ENCODE results near the gene CEP126.
"Not testable (repeated sequence)": the region's sequence is repeated elsewhere in the genome, so short reads cannot be mapped to it uniquely, and the experiment has no call there.

CEP126 gene

DNA sequence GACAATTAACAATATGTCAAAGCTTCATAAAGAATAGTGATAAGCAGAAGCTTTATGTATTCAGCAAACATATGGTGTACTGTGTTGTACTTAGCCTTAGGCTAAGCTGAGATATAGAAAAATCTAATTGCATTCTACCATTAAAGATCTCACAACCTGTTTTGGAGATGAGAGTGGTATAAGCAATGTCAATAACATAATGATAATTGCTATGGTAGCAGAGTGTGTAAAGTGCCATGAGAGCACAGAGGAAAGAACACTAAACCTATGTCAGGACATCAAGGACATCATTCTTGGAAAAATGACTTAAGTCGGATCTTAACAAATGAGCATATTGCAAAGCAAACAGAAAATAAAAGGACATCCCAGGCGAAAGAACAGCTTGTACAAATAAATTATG lies 30.1 kb downstream of the CEP126 start:
- H3K36me3 ChIP-seq = no peaks in the 10 kb centered on the region; the same call in 1 of the 2 replicates
- no peaks in the 10 kb centered on the region for H3K4me1 ChIP-seq
- H3K4me3 ChIP-seq (ENCODE audit: low read depth, low read length) = no peak overlapping the region
- no peaks in the 10 kb centered on the region for H3K27me3 ChIP-seq
- TF ChIP-seq, protein P1, sequence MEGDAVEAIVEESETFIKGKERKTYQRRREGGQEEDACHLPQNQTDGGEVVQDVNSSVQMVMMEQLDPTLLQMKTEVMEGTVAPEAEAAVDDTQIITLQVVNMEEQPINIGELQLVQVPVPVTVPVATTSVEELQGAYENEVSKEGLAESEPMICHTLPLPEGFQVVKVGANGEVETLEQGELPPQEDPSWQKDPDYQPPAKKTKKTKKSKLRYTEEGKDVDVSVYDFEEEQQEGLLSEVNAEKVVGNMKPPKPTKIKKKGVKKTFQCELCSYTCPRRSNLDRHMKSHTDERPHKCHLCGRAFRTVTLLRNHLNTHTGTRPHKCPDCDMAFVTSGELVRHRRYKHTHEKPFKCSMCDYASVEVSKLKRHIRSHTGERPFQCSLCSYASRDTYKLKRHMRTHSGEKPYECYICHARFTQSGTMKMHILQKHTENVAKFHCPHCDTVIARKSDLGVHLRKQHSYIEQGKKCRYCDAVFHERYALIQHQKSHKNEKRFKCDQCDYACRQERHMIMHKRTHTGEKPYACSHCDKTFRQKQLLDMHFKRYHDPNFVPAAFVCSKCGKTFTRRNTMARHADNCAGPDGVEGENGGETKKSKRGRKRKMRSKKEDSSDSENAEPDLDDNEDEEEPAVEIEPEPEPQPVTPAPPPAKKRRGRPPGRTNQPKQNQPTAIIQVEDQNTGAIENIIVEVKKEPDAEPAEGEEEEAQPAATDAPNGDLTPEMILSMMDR (IDR thresholded peaks at IDR 0.05; ENCODE audit: low read depth, low read length) = no peak
- no peak for DNase-seq
- no peaks in the 10 kb centered on the region for H3K9me3 ChIP-seq

DNA sequence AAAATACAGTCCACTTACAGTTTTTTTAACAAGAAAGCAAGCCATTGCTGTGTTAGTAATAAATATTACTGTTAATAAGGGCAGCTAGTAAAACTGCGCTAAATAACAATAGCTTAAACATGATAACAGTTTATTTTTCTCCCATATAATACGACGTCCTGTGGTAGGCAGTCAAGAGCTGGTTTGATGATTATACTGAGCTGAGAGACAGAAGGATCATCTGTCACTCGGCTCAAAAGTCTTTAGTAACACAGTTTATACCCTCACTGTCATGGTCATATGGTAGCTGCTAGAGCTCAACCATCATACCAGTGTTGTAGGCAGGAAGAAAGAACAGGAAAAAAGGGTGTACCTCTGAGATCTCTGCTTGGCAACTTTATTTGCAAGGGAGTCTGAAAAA lies 30.6 kb downstream of the CEP126 start:
- no peak for DNase-seq
- Histone ChIP-seq H3K9me3 (no peaks in the 10 kb centered on the region), H3K36me3 (no peaks in the 10 kb centered on the region; the same call in 1 of the 2 replicates), H3K4me3 (ENCODE audit: low read depth, low read length) (no peak overlapping the region), H3K4me1 (no peaks in the 10 kb centered on the region), H3K27me3 (no peaks in the 10 kb centered on the region)
- TF ChIP-seq, protein P1 (IDR thresholded peaks at IDR 0.05; ENCODE audit: low read depth, low read length) = no peak

DNA sequence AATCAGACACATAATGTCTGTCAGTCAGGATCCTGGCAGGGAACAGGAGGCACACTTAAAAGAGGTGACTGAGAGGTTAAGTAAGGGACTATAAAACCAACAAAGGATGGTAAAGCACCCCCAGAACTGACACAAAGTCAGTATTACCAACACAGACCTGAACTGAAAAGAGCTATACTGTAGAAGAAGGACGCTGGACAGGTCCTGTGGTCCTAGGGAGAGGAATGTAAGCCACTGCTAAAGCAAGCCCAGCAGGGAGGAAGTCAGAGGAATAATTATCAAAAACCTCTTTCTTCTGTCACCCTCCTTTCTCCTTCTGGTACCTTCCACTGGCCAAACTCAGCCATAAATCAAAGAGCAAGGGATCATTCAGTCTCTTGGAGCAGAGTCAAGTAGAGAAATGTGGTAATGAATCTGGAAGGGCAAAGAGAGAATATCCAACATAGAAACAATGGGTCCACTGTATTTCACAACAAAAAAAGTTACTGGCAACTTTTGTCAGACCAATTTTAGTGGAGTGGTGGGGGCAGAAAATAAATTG lies 34.9 kb downstream of the CEP126 start:
- no peaks in the 10 kb centered on the region; the same call in 1 of the 2 replicates for H3K36me3 ChIP-seq
- H3K4me3 ChIP-seq (ENCODE audit: low read depth, low read length) = no peak overlapping the region
- H3K27me3 ChIP-seq = no peaks in the 10 kb centered on the region
- TF ChIP-seq, protein P1 (IDR thresholded peaks at IDR 0.05; ENCODE audit: low read depth, low read length) = no peak
- H3K9me3 ChIP-seq = no peaks in the 10 kb centered on the region
- no peaks in the 10 kb centered on the region for H3K4me1 ChIP-seq
- no peak for DNase-seq

DNA sequence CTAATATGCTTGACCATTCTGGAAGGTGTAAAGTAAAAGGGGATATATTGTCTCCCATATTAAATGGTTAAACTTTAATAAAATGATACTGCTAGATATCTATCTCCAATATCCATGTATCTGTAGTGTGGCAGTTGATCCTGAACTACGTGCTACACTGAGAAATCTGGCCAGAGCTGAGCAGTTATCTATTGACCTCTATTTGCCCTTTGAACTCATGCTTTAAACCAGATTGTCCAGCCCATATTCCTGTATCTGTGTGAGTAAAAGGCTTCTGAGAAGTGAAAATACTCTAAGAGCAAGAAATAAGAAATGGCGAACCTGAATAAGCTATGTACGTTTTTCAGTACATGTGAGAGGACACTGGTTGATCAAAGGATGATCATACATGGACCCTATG lies 40.5 kb downstream of the CEP126 start:
- Histone ChIP-seq H3K9me3 (no peaks in the 10 kb centered on the region), H3K36me3 (no peaks in the 10 kb centered on the region), H3K4me1 (no peaks in the 10 kb centered on the region), H3K27me3 (no peaks in the 10 kb centered on the region), H3K4me3 (ENCODE audit: low read depth, low read length) (no peak overlapping the region)
- no peak for DNase-seq
- TF ChIP-seq, protein P1 (IDR thresholded peaks at IDR 0.05; ENCODE audit: low read depth, low read length) = no peak

DNA sequence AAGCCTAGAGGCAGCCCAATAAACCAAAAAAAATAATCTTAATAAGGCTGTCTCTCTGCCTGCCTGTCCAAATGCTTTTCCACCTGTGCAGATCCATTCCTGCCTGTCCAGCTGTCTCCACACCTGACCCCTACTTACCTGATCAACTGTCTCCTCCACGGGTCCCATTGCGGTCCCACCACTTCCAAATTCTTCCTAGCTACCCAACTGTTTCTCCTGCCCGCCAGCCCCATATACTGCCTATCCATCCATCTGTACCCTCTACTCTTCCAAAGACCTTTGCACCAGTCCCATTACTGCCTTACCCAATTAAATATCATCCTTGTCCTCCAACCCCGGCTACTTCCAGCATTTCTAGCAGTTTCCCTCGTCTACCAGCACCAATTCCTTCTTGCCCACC lies 40.9 kb downstream of the CEP126 start:
- H3K36me3 ChIP-seq = no peaks in the 10 kb centered on the region
- no peaks in the 10 kb centered on the region for H3K27me3 ChIP-seq
- H3K4me1 ChIP-seq = no peaks in the 10 kb centered on the region
- H3K9me3 ChIP-seq = no peaks in the 10 kb centered on the region
- no peak overlapping the region for H3K4me3 ChIP-seq (ENCODE audit: low read depth, low read length)
- TF ChIP-seq, protein P1 (IDR thresholded peaks at IDR 0.05; ENCODE audit: low read depth, low read length) = no peak
- DNase-seq = no peak

DNA sequence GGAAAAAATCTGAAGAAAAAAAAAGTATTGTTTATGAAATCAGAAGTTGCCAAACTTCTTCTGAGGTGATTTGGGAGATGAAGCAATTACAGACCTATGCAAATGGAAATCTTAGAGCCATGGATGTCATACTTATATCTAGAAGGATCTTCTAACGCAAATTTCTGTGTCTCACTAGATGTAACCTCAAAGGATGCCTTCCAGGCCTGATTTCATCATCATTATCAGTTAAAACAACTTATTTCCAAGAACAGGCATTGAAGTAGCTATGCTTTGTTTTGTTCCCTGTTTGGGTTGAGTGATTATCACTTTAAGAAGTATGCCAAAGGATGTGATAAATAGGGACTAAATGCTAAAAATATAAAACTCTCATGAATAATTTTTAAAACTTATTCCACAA lies 45.4 kb downstream of the CEP126 start:
- DNase-seq = no peak
- H3K4me1 ChIP-seq = no peaks in the 10 kb centered on the region
- H3K27me3 ChIP-seq = no peaks in the 10 kb centered on the region
- TF ChIP-seq, protein P1 (IDR thresholded peaks at IDR 0.05; ENCODE audit: low read depth, low read length) = no peak
- no peaks in the 10 kb centered on the region for H3K9me3 ChIP-seq
- H3K4me3 ChIP-seq (ENCODE audit: low read depth, low read length) = no peak overlapping the region
- H3K36me3 ChIP-seq = no peaks in the 10 kb centered on the region

DNA sequence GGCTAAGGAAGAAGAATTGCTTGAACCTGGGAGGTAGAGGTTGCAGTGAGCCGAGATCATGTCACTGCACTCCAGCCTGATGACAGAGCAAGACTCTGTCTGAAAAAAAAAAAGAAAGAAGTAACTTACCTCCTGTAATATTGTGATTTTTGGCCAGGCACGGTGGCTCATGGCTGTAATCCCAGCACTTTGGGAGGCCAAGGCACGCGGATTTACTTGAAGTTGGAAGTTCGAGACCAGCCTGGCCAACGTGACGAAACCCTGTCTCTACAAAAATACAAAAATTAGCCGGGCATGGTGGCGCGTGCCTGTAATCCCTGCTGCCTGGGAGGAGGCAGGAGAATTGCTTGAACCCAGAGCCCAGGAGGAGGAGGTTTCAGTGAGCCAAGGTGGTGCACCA lies 49.4 kb downstream of the CEP126 start:
- DNase-seq; H3K27me3 ChIP-seq; H3K4me1 ChIP-seq; H3K4me3 ChIP-seq (ENCODE audit: low read depth, low read length); H3K36me3 ChIP-seq; H3K9me3 ChIP-seq: not testable (repeated sequence)

Data from BE2C (cell line).